OCI-LY3 (cell line): ENCODE results near the gene ID2.

Experiments
- H2AFZ ChIP-seq: fragments of 200-600, 300-600 bp; shearing (Covaris generic); 2 replicates; pipeline ENCODE4 v1.6.0; 2014; ENCODE audit warnings: antibody characterized with exemption, low read depth, low read length
- H3K27ac ChIP-seq: fragments of 200-600, 300-600 bp; sonication (generic); 2 replicates; pipeline ENCODE4 v1.5.1; 2014; ENCODE audit warnings: mild to moderate bottlenecking, low read length, moderate library complexity, mixed read lengths
- H3K27me3 ChIP-seq: fragments of 200-600, 300-600 bp; sonication (generic); 2 replicates; pipeline ENCODE4 v1.6.1; 2014; ENCODE audit warnings: low read depth, low read length, mixed read lengths
- H3K36me3 ChIP-seq: fragments of 200-600, 300-600 bp; sonication (generic); replicated peaks from 2 replicates; pipeline ENCODE3; 2014; ENCODE audit warnings: low read depth, low read length, mixed read lengths
- H3K4me1 ChIP-seq: fragments of 300-600, 200-600 bp; sonication (generic); 2 replicates; pipeline ENCODE4 v1.6.1; 2014; ENCODE audit warnings: low read length, mixed read lengths
- H3K4me2 ChIP-seq: fragments of 200-600, 300-600 bp; sonication (generic); 2 replicates; pipeline ENCODE4 v1.6.1; 2014; ENCODE audit warnings: low read length, mixed read lengths
- H3K4me3 ChIP-seq: fragments of 300-600, 200-600 bp; sonication (generic); 2 replicates; pipeline ENCODE4 v1.5.1; 2014; ENCODE audit warnings: antibody characterized with exemption, mild to moderate bottlenecking, low read length, moderate library complexity
- H3K79me2 ChIP-seq: fragments of 300-600, 200-600 bp; shearing (Covaris generic); 2 replicates; pipeline ENCODE4 v1.6.1; 2014; ENCODE audit warnings: mild to moderate bottlenecking, low read length, mixed read lengths
- H3K9ac ChIP-seq: fragments of 300-600, 200-600 bp; shearing (Covaris generic); 2 replicates; pipeline ENCODE4 v1.6.0; 2014; ENCODE audit warnings: mild to moderate bottlenecking, low read length, moderate library complexity
- H3K9me3 ChIP-seq: fragments of 200-600, 300-600 bp; shearing (Covaris generic); 2 replicates; pipeline ENCODE4 v1.6.1; 2014; ENCODE audit warnings: low read length, mixed read lengths; ENCODE audit not compliant: insufficient read depth
- H4K20me1 ChIP-seq: fragments of 200-600, 300-600 bp; sonication (generic); 2 replicates; pipeline ENCODE4 v1.6.1; 2016; ENCODE audit warnings: low read length, mixed read lengths; ENCODE audit not compliant: insufficient read depth
- EZH2phosphoT487 ChIP-seq: fragments of 200-600 bp; shearing (Covaris generic); IDR thresholded peaks from 2 replicates; pipeline ENCODE4 v1.6.1; 2018; ENCODE audit warnings: antibody characterized with exemption, mixed run types, low read depth
- TF ChIP-seq, protein P1 (sequence below): fragments of 200-600, 300-600 bp; sonication (generic); IDR thresholded peaks from 2 replicates; pipeline ENCODE4 v1.5.1; 2014; ENCODE audit warnings: antibody characterized with exemption, low read length, low read depth

ID2 gene

DNA sequence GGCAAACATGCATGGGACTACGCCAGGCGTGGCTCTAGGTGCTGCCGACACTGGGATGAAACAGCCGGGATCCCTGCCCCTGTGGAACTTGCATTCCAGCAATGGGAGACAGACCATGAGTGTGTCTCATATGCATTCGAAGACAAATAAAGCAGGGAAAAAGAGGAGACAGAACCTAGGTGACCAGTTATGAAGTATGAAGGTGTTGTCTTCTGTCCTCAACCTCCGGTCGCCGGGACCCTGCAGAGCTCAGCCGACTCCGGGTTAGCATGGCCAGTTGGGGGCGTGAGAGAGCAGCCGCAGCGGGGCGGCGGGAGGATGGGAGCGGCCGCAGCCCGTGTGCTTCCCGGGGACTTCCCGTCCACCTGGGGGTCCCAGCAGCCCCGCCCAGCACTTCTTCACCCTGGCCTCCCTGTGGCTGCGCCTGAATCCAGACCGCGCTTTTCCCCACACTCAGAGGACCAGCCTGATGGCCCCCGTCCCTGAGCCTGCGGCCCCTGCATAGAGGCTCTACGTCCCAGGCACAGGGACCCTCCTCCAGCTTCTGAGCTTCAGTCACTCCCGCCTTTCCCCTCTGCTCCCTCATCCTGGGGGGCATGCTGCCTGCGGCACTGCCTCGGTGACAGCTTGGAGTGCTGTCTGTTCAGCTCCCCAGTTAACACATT, 11.4 kb downstream of the ID2 start:
- no peaks in the 10 kb centered on the region for H3K9me3 ChIP-seq
- H3K27ac ChIP-seq = no peak overlapping the region
- H3K27me3 ChIP-seq = no peaks in the 10 kb centered on the region
- peak overlapping the region; percentile 69 for H3K4me2 ChIP-seq
- peak overlapping the region; percentile 17; the same call in 1 of the 2 replicates for H3K9ac ChIP-seq
- H3K79me2 ChIP-seq = no peaks in the 10 kb centered on the region
- H3K4me1 ChIP-seq = no peaks in the 10 kb centered on the region; the same call in 1 of the 2 replicates
- peak overlapping the region; percentile 34; the same call in 1 of the 2 replicates for H2AFZ ChIP-seq
- peaks cover 4% of the 10 kb centered on the region for H3K36me3 ChIP-seq
- no peak for TF ChIP-seq EZH2phosphoT487
- TF ChIP-seq, protein P1, sequence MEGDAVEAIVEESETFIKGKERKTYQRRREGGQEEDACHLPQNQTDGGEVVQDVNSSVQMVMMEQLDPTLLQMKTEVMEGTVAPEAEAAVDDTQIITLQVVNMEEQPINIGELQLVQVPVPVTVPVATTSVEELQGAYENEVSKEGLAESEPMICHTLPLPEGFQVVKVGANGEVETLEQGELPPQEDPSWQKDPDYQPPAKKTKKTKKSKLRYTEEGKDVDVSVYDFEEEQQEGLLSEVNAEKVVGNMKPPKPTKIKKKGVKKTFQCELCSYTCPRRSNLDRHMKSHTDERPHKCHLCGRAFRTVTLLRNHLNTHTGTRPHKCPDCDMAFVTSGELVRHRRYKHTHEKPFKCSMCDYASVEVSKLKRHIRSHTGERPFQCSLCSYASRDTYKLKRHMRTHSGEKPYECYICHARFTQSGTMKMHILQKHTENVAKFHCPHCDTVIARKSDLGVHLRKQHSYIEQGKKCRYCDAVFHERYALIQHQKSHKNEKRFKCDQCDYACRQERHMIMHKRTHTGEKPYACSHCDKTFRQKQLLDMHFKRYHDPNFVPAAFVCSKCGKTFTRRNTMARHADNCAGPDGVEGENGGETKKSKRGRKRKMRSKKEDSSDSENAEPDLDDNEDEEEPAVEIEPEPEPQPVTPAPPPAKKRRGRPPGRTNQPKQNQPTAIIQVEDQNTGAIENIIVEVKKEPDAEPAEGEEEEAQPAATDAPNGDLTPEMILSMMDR = peak; percentile 75
- H4K20me1 ChIP-seq = no peaks in the 10 kb centered on the region
- H3K4me3 ChIP-seq = peak overlapping the region; percentile 71

DNA sequence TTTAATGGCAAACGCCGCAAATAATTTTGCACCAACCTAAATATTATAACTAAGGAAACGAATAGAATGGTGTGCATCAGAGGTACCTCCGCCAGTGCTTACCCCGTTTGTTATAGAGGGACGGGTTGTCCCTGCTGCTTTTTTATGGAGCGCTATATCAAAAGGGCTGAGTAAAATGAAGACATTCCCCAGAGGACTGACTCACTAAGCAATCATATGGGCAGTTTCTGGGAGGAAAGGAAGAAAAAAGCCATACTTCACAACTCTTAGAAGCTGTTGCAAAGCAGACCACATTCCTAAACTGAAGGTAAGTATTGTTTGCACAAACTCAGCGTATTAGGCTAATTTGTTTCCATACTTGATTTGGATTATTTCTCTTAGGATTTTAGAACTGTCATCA, 12.9 kb downstream of the ID2 start:
- no peak overlapping the region for H3K9ac ChIP-seq
- H3K27ac ChIP-seq = no peak overlapping the region
- H3K9me3 ChIP-seq = no peaks in the 10 kb centered on the region
- H3K36me3 ChIP-seq = no peaks in the 10 kb centered on the region
- no peaks in the 10 kb centered on the region for H3K79me2 ChIP-seq
- no peaks in the 10 kb centered on the region; the same call in 1 of the 2 replicates for H3K4me1 ChIP-seq
- no peaks in the 10 kb centered on the region for H3K27me3 ChIP-seq
- TF ChIP-seq EZH2phosphoT487 = no peak
- TF ChIP-seq, protein P1 = no peak
- H3K4me3 ChIP-seq = no peak overlapping the region
- H3K4me2 ChIP-seq = no peak overlapping the region
- H4K20me1 ChIP-seq = no peaks in the 10 kb centered on the region
- H2AFZ ChIP-seq = no peak overlapping the region

DNA sequence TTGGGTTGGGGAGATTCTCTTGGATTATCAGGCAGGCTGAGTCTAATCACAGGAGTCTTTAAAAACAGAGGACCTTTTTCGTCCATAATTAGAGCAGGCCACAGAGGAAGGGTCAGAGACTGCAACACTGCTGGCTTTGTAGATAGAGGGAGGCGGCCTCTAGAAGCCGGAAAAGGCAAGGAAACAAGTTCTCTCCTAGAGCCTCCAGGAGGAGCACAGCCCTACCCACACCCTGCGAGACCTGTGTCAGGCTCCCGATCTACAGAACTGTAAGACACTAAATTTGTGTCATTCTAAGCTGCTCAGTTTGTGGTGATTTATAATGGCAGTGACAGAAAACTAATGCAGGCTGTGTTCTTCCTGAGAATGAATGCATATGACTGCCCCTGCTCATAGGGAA, 15.3 kb downstream of the ID2 start:
- TF ChIP-seq EZH2phosphoT487 = no peak
- TF ChIP-seq, protein P1 = no peak
- no peaks in the 10 kb centered on the region for H3K36me3 ChIP-seq
- no peaks in the 10 kb centered on the region for H3K27me3 ChIP-seq
- H3K9me3 ChIP-seq = no peaks in the 10 kb centered on the region
- H3K4me3 ChIP-seq = no peak overlapping the region
- H2AFZ ChIP-seq = no peak overlapping the region
- H4K20me1 ChIP-seq = no peaks in the 10 kb centered on the region
- no peak overlapping the region for H3K27ac ChIP-seq
- no peaks in the 10 kb centered on the region for H3K79me2 ChIP-seq
- H3K9ac ChIP-seq = no peak overlapping the region
- H3K4me1 ChIP-seq = peaks cover 5% of the 10 kb centered on the region; the same call in 1 of the 2 replicates
- H3K4me2 ChIP-seq = no peak overlapping the region

DNA sequence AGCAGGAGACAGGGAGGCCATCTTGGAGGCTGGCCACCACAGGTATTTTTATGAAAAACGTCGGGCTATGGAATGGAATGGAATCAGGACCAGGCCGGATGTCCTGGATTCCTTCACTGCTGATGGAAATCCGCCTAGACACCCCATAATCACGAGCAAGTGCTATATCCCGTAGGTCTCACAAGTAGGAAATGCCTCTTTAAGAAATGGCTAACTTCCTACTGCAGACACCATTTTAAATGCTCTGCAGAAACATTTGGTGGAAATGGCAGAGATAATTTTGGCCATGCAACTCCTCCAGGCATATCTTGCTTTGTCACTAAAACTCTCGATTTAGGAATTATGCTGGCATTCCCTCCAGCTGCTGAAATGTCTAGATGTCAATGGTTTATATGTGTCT, 18.0 kb downstream of the ID2 start:
- H3K9me3 ChIP-seq = no peaks in the 10 kb centered on the region
- H3K4me3 ChIP-seq = no peak overlapping the region
- H3K27ac ChIP-seq = no peak overlapping the region
- H3K27me3 ChIP-seq = no peaks in the 10 kb centered on the region
- H3K79me2 ChIP-seq = no peaks in the 10 kb centered on the region
- H3K4me2 ChIP-seq = no peak overlapping the region
- TF ChIP-seq, protein P1 = no peak
- no peak for TF ChIP-seq EZH2phosphoT487
- H3K9ac ChIP-seq = no peak overlapping the region
- H3K36me3 ChIP-seq = no peaks in the 10 kb centered on the region
- H3K4me1 ChIP-seq = peaks cover 5% of the 10 kb centered on the region; the same call in 1 of the 2 replicates
- H4K20me1 ChIP-seq = no peaks in the 10 kb centered on the region
- H2AFZ ChIP-seq = no peak overlapping the region
